Choroid plexus epithelial cell (primary cell): ENCODE results near the gene BOC.
A peak's percentile ranks its signal among the peaks of the same experiment; 100 is the strongest.

ENCODE experiments used
- DNase-seq: peaks from one replicate; pipeline ENCODE4 v3.0.0-alpha.2; 2010; ENCODE audit warnings: low read depth
- H3K4me3 ChIP-seq: 2 replicates; pipeline ENCODE4 v1.5.1; 2011; ENCODE audit warnings: low read depth, mild to moderate bottlenecking, control low read depth, low read length, moderate library complexity
- TF ChIP-seq, protein P1 (sequence below): conservative IDR thresholded peaks from 2 replicates; pipeline ENCODE4 v1.5.1; 2011; ENCODE audit warnings: low read depth, mild to moderate bottlenecking, control low read depth, inconsistent platforms, low read length, moderate library complexity

The BOC gene

DNA sequence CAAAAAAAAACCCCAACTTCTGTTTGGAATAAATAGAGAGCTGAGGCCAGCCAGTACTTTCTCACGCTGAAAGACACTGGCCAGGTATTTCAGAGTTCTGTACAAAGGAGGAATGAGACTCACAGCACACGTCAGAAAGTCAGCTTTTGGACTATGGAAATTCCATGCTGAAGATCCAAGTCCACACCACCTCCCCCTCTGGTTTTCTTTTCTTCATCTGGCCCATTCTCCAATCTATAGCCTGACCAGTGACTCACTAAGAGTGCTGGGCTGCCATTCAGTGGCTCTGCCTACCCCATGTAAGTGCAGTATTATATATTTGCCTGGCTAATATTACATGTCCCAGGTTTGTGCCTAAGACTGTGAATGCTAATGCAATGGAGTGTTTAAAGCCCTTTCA, 13.9 kb downstream of the BOC start:
- TF ChIP-seq, protein P1, sequence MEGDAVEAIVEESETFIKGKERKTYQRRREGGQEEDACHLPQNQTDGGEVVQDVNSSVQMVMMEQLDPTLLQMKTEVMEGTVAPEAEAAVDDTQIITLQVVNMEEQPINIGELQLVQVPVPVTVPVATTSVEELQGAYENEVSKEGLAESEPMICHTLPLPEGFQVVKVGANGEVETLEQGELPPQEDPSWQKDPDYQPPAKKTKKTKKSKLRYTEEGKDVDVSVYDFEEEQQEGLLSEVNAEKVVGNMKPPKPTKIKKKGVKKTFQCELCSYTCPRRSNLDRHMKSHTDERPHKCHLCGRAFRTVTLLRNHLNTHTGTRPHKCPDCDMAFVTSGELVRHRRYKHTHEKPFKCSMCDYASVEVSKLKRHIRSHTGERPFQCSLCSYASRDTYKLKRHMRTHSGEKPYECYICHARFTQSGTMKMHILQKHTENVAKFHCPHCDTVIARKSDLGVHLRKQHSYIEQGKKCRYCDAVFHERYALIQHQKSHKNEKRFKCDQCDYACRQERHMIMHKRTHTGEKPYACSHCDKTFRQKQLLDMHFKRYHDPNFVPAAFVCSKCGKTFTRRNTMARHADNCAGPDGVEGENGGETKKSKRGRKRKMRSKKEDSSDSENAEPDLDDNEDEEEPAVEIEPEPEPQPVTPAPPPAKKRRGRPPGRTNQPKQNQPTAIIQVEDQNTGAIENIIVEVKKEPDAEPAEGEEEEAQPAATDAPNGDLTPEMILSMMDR, result no peak
- no peak for DNase-seq
- H3K4me3 ChIP-seq, result no peak overlapping the region

DNA sequence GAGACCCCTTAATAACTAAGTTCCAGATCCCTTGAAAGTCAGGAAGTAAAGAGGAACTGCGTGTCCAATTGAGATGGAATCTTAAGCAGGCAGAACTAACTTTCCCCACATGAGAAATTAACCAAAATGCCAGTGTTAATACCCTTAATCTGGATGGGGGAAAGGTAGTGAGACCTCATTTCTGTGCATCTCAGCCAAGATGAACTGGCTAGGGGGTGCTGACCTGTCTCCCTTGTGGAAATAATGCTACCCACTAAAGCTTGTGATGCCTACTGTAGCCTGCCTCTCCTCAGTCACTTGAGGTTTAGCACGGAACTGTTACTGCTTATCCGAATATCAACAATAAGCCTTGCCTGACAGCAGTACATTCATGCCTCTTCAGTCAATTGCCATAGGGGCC, 15.1 kb downstream of the BOC start:
- DNase-seq, result no peak
- no peak overlapping the region for H3K4me3 ChIP-seq
- TF ChIP-seq, protein P1, result no peak

DNA sequence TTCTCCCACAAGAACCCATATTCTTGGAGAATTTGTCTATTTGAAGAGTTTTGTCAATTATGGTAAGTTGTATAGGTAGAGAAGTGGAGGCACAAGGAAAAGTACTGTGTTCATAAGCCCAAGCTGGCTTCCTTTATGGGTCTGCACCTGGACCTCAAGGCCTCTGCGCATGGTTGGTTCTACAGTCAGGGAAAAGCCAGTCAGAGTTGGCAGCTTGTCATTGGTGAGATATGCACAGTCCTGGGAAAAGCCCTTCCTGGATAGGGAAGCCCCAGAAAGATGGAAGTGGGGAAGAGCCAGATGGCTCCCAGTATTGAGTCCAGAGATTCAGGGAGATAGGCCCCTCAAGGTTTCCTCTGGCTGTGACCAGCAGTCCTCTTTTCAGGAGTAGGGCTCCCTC, 15.8 kb downstream of the BOC start:
- TF ChIP-seq, protein P1, result no peak

DNA sequence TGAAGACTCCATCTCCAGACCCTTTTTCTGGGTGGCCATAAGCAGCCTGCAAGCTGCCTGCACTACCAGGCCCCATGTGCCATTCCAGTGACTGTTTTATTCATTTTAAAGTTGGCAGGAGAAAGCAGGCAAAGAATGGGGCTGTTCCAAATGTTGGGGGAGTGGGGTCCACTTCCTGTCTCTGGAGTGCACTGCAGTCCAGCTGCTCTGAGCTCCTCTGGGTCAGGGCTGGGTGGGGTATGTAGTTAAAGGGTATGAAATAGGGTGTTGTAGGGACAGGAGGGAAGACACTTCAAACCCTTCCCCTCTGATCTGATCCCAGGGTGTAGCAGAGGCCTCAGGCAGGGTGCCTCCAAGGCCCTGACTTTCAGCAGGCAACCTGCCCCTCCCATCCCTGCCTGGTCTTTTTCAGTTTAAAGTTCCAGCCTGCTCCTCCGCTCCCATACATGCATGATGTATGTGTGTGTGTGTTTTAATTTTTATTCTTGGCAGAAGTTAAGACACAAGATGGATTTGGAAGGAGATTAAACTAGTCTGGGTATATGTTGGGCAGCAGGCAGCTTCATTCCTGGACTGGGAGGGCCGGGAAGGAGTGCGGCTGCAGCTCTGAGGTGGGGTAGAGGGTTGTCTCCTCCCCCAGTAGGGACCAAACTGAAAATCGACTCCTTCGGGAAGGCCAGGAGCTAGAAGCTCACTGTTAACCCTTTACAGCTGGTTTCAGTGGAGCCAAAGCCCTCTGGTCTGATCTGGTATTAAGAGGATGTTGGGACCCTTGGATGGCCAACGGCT, 17.3 kb downstream of the BOC start:
- TF ChIP-seq, protein P1, result no peak
- H3K4me3 ChIP-seq, result no peak overlapping the region
- no peak for DNase-seq

More for the DNA sequence above, 15.8 kb downstream of the BOC start:
- no peak for DNase-seq
- H3K4me3 ChIP-seq, result no peak overlapping the region

DNA sequence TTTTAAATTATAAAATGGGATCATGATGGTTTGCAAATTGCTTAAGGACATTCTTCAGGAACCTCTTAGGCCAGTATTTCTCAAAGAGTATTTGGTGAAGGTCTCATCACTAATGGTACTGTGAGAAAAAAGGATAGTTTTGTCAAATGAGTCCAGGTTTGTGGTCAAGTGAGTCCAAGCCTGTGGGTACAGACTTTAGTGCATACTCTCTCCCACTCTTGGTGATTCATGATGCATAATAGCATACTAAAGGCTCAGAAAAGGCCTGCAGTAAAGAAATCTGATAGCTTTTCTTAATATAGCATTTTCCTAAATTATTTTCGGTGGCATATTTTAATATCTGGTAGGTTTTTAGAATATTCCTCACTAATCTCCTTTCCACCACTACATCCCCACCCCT, 20.0 kb downstream of the BOC start:
- H3K4me3 ChIP-seq, result no peak overlapping the region
- DNase-seq, result peak; percentile 33
- TF ChIP-seq, protein P1, result no peak

DNA sequence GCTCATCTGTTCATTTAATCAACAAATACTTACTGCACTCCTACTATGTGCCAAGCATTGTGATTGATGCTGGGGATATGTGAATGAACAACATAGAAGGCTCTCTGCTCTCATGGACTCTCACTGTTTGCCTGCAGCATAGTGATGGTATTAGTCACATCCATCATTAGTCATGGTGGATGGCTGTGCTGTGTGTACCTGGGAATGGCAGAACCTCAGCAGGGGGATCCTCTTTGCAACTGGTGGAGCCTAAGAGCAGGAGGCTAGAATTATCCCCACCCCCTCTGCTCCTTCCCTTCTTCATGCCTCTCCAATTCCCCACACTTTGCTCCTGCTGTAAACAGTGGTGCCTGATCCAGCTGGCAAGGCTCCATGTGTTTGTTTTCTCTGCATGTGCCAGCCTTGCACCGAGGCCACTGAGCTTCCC, 20.5 kb downstream of the BOC start:
- no peak overlapping the region for H3K4me3 ChIP-seq
- TF ChIP-seq, protein P1, result no peak
- peak; percentile 87 for DNase-seq

DNA sequence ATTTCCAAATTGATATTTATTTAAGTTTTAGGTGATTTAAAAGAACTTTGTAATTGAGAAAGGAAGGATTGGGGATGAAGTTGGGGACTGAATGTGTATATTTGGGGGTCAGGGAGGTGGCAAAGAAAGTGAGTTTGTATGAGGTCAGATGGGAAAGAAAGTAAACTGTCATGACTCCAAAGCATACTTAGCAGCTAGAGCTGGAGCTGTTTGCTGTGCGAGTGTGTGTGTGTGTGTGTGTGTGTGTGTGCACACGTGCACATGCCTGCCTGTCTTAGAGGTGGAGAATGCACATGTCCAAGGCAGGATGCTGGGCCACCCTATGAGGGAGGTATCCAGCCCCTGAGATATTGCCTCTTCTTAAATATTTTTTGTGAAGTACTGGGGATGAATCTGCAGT, 21.0 kb downstream of the BOC start:
- TF ChIP-seq, protein P1, result no peak
- DNase-seq, result peak; percentile 16

More for the DNA sequence above, 21.0 kb downstream of the BOC start:
- no peak overlapping the region for H3K4me3 ChIP-seq
